H9 (cell line): ENCODE data around the gene ZRANB1. TPM values are rescaled to one million over a fixed set of nuclear protein-coding genes. Genes with fewer than 3 reads are reported as not detected.

Experiments used
- DNase-seq: peaks from one replicate; pipeline ENCODE4 v3.0.0-alpha.2; 2017
- H2AFZ ChIP-seq: one replicate; pipeline ENCODE4 v1.6.1; 2013; ENCODE audit warnings: mild to moderate bottlenecking, low read length, control low read depth, moderate library complexity
- H2AK5ac ChIP-seq: 2 replicates; pipeline ENCODE4 v1.6.1; 2013; ENCODE audit warnings: low read length, control low read depth, mixed read lengths; ENCODE audit not compliant: insufficient read length
- H2BK120ac ChIP-seq: one replicate; pipeline ENCODE4 v1.6.1; 2013; ENCODE audit warnings: low read depth, mild to moderate bottlenecking, low read length, control low read depth, inconsistent platforms; ENCODE audit not compliant: poor library complexity, severe bottlenecking
- H2BK12ac ChIP-seq: 2 replicates; pipeline ENCODE4 v1.6.1; 2013; ENCODE audit warnings: low read length, control low read depth, mixed read lengths, low read depth; ENCODE audit not compliant: insufficient read length
- H2BK15ac ChIP-seq: 2 replicates; pipeline ENCODE4 v1.6.1; 2013; ENCODE audit warnings: low read depth, low read length, control low read depth
- H2BK20ac ChIP-seq: one replicate; pipeline ENCODE4 v1.6.1; 2013; ENCODE audit warnings: low read depth, mild to moderate bottlenecking, low read length, control low read depth, inconsistent platforms; ENCODE audit not compliant: poor library complexity, severe bottlenecking
- H2BK5ac ChIP-seq: 2 replicates; pipeline ENCODE4 v1.6.1; 2013; ENCODE audit warnings: low read length, control low read depth, mixed read lengths; ENCODE audit not compliant: insufficient read length
- H3K14ac ChIP-seq: 2 replicates; pipeline ENCODE4 v1.6.1; 2013; ENCODE audit warnings: low read length, control low read depth; ENCODE audit not compliant: insufficient read depth
- H3K18ac ChIP-seq: 2 replicates; pipeline ENCODE4 v1.6.1; 2013; ENCODE audit warnings: low read depth, mild to moderate bottlenecking, mixed read lengths, low read length, control low read depth; ENCODE audit not compliant: insufficient read length
- H3K23ac ChIP-seq: 2 replicates; pipeline ENCODE4 v1.6.1; 2013; ENCODE audit warnings: low read length, control low read depth, mixed read lengths, low read depth; ENCODE audit not compliant: insufficient read length
- H3K23me2 ChIP-seq: 2 replicates; pipeline ENCODE4 v1.6.1; 2013; ENCODE audit warnings: low read depth, mild to moderate bottlenecking, mixed read lengths, low read length, control low read depth; ENCODE audit not compliant: insufficient read length, poor library complexity, severe bottlenecking
- H3K27ac ChIP-seq: 2 replicates; pipeline ENCODE4 v1.5.1; 2013; ENCODE audit warnings: low read length, control low read depth, mixed read lengths, low read depth; ENCODE audit not compliant: insufficient read length
- H3K27me3 ChIP-seq: 2 replicates; pipeline ENCODE4 v1.6.1; 2013; ENCODE audit warnings: low read length, control low read depth, inconsistent platforms; ENCODE audit not compliant: insufficient read depth
- H3K4ac ChIP-seq: 2 replicates; pipeline ENCODE4 v1.6.1; 2013; ENCODE audit warnings: low read depth, mild to moderate bottlenecking, control low read depth, inconsistent platforms, low read length, moderate library complexity
- H3K4me1 ChIP-seq: 2 replicates; pipeline ENCODE4 v1.6.1; 2013; ENCODE audit warnings: low read length, control low read depth, inconsistent platforms; ENCODE audit not compliant: insufficient read depth
- H3K4me2 ChIP-seq: 2 replicates; pipeline ENCODE4 v1.6.1; 2013; ENCODE audit warnings: low read length, control low read depth, mixed read lengths; ENCODE audit not compliant: insufficient read length, insufficient read depth
- H3K56ac ChIP-seq: 2 replicates; pipeline ENCODE4 v1.6.1; 2013; ENCODE audit warnings: low read depth, mild to moderate bottlenecking, mixed read lengths, low read length, control low read depth; ENCODE audit not compliant: insufficient read length
- H3K79me1 ChIP-seq: 2 replicates; pipeline ENCODE4 v1.6.1; 2013; ENCODE audit warnings: low read depth, mild to moderate bottlenecking, moderate library complexity, low read length, control low read depth, inconsistent platforms; ENCODE audit not compliant: insufficient read depth, poor library complexity, severe bottlenecking
- H3K79me2 ChIP-seq: 2 replicates; pipeline ENCODE4 v1.6.1; 2013; ENCODE audit warnings: low read length, control low read depth, inconsistent platforms; ENCODE audit not compliant: insufficient read depth
- H3K9ac ChIP-seq: 2 replicates; pipeline ENCODE4 v1.6.1; 2013; ENCODE audit warnings: low read length, control low read depth, mixed read lengths; ENCODE audit not compliant: insufficient read length; ENCODE audit errors: extremely low read depth
- H3K9me3 ChIP-seq: one replicate; pipeline ENCODE4 v1.6.1; 2013; ENCODE audit warnings: low read depth, low read length, inconsistent platforms; ENCODE audit not compliant: control insufficient read depth
- H3T11ph ChIP-seq: one replicate; pipeline ENCODE4 v1.6.1; 2013; ENCODE audit warnings: mild to moderate bottlenecking, low read length, control low read depth, inconsistent platforms
- H4K20me1 ChIP-seq: one replicate; pipeline ENCODE4 v1.6.1; 2013; ENCODE audit not compliant: control insufficient read depth, insufficient read length, insufficient read depth
- H4K5ac ChIP-seq: 2 replicates; pipeline ENCODE4 v1.6.1; 2013; ENCODE audit warnings: low read depth, mild to moderate bottlenecking, mixed read lengths, low read length, control low read depth; ENCODE audit not compliant: insufficient read length
- H4K8ac ChIP-seq: replicated peaks from 2 replicates; pipeline ENCODE4 v1.6.1; 2013; ENCODE audit warnings: low read length, control low read depth, mixed read lengths, low read depth; ENCODE audit not compliant: insufficient read length
- H4K91ac ChIP-seq: 2 replicates; pipeline ENCODE4 v1.6.1; 2013; ENCODE audit warnings: low read depth, mild to moderate bottlenecking, moderate library complexity, mixed read lengths, low read length, control low read depth; ENCODE audit not compliant: insufficient read length
- H3K27ac Mint-ChIP-seq, 3 experiments: 2 replicates in 2 of 3; 3 replicates in 1 of 3; pipeline ENCODE4 v1.8.0; 2020 to 2021; ENCODE audit warnings: mixed read lengths in 3 of 3, mild to moderate bottlenecking in 1 of 3, moderate library complexity in 1 of 3
- H3K27me3 Mint-ChIP-seq: 2 replicates; pipeline ENCODE4 v1.8.0; 2021; ENCODE audit warnings: low read depth, mild to moderate bottlenecking, moderate library complexity, mixed read lengths
- H3K36me3 Mint-ChIP-seq, 3 experiments: 2 replicates in 2 of 3; 3 replicates in 1 of 3; pipeline ENCODE4 v1.8.0; 2020 to 2021; ENCODE audit warnings: low read depth in 3 of 3, mixed read lengths in 3 of 3; ENCODE audit not compliant: insufficient read depth in 1 of 3
- H3K4me1 Mint-ChIP-seq, 2 experiments: 2 replicates each; pipeline ENCODE4 v1.8.0; 2020; ENCODE audit warnings: mixed read lengths in 2 of 2
- H3K4me3 Mint-ChIP-seq, 2 experiments: 2 replicates in 1 of 2; 3 replicates in 1 of 2; pipeline ENCODE4 v1.8.0; 2020 to 2021; ENCODE audit warnings: mild to moderate bottlenecking in 2 of 2, mixed read lengths in 2 of 2, moderate library complexity in 1 of 2
- H3K9me3 Mint-ChIP-seq, 2 experiments: 2 replicates in 1 of 2; 3 replicates in 1 of 2; pipeline ENCODE4 v1.8.0; 2020; ENCODE audit warnings: mild to moderate bottlenecking in 2 of 2, mixed read lengths in 2 of 2, moderate library complexity in 1 of 2
- WGBS: extraction: QIAGEN DNeasy Blood & Tissue Kit; methylation state at CpG from one replicate; pipeline ENCODE4 v1.1.7; 2013; ENCODE audit warnings: missing lambda C conversion rate, low lambda C conversion rate, mixed read lengths; ENCODE audit not compliant: insufficient read length; ENCODE audit errors: extremely low coverage; 5-methylcytosine and 5-hydroxymethylcytosine counted together
- total RNA-seq: library from RNA; stranded (reverse); gene quantifications from 2 replicates; pipeline ENCODE4 v1.2.1, GENCODE V29; 2021
- TF ChIP-seq, protein P1 (sequence below): fragments of 200-600 bp; sonication (generic); conservative IDR thresholded peaks from 3 replicates; pipeline ENCODE4 v1.8.0; 2021; ENCODE audit warnings: antibody characterized with exemption, mild to moderate bottlenecking

ZRANB1 gene
- total RNA-seq, 1 experiment from 2014 or later = 17.4 TPM

DNA sequence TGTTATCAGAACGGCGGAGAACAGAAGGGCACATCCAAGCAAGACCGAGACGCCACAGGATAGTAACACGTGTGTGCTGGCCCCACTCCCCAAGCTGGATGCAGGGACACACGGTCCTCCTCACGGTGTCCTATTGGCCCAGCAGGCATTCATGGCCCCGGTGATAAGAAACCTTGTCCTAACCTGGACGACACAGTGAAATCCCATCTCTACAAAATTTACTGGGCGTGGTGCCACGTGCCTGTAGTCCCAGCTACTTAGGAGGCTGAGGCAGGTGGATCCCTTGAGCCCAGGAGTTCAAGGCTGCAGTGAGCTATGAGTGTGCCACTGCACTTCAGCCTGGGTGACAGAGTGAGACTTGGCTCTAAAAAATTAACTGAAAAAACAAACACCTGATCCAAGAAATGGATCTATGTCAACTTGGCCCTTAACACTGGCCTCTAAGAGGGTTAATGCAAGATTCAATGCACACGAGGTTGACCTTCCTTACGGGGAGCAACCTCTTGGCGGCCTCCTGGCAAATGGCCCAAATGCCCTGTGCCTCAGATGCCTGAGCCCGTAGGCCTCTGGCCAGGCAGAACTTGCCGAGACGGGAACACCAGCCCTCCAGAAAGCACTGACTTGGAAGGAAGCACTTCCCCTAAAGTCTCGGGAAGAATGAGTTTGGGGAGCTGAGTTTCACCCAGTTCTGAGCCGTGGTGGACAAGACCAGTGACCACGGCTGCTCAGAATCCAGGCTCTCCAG is 72.3 kb downstream of the ZRANB1 start:
- Mint-ChIP-seq H3K4me3 (no peak overlapping the region), H3K27ac (peak overlapping the region in 2 of 3 experiments; percentile 25 to 64; a peak in 5 of 7 replicates)
- no CpG with 5 or more reads among the region's 20 CpGs for WGBS

More for the DNA sequence above, 72.3 kb downstream of the ZRANB1 start:
- Mint-ChIP-seq H3K9me3 (no peaks in the 10 kb centered on the region; a peak in 1 of 5 replicates), H3K36me3 (peaks cover 31 to 66% (median 52%) of the 10 kb centered on the region in 3 experiments), H3K4me1 (peaks cover 39 to 47% of the 10 kb centered on the region in 2 experiments), H3K27me3 (no peaks in the 10 kb centered on the region; the same call in 1 of the 2 replicates)
- TF ChIP-seq, protein P1, sequence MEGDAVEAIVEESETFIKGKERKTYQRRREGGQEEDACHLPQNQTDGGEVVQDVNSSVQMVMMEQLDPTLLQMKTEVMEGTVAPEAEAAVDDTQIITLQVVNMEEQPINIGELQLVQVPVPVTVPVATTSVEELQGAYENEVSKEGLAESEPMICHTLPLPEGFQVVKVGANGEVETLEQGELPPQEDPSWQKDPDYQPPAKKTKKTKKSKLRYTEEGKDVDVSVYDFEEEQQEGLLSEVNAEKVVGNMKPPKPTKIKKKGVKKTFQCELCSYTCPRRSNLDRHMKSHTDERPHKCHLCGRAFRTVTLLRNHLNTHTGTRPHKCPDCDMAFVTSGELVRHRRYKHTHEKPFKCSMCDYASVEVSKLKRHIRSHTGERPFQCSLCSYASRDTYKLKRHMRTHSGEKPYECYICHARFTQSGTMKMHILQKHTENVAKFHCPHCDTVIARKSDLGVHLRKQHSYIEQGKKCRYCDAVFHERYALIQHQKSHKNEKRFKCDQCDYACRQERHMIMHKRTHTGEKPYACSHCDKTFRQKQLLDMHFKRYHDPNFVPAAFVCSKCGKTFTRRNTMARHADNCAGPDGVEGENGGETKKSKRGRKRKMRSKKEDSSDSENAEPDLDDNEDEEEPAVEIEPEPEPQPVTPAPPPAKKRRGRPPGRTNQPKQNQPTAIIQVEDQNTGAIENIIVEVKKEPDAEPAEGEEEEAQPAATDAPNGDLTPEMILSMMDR = no peak
- Histone ChIP-seq H3K79me2 (peaks cover 39% of the 10 kb centered on the region; the same call in 1 of the 2 replicates), H4K20me1 (no peaks in the 10 kb centered on the region), H3K4me2 (no peak overlapping the region), H2BK12ac (no peak overlapping the region), H4K91ac (no peak overlapping the region), H3K23ac (no peak overlapping the region), H3K27me3 (no peaks in the 10 kb centered on the region), H3K9ac (no peak overlapping the region), H2BK5ac (no peak overlapping the region), H3T11ph (no peak overlapping the region), H3K4me1 (peaks cover 4% of the 10 kb centered on the region; the same call in 1 of the 2 replicates), H3K18ac (no peak overlapping the region), H4K5ac (no peak overlapping the region), H3K27ac (no peak overlapping the region), H3K14ac (no peak overlapping the region), H3K9me3 (no peaks in the 10 kb centered on the region), H3K79me1 (peaks cover 13% of the 10 kb centered on the region), H2BK20ac (no peak overlapping the region), H3K56ac (no peak overlapping the region), H4K8ac (no peak overlapping the region), H2BK120ac (no peak overlapping the region), H2AFZ (no peak overlapping the region), H2BK15ac (no peak overlapping the region), H2AK5ac (no peak overlapping the region), H3K4ac (no peak overlapping the region), H3K23me2 (no peaks in the 10 kb centered on the region)
- no peak for DNase-seq
